ENCODE data around the gene YPEL1. TPM values are rescaled to one million over a fixed set of nuclear protein-coding genes. Genes with fewer than 3 reads are reported as not detected.

The YPEL1 gene
- total RNA-seq, 1 experiment from 2014 or later, result 3.6 TPM

- intact Hi-C loops (cut with micrococcal nuclease; ENCODE audit: unreplicated experiment), result no loop called here
- TF ChIP-seq CTCF (conservative IDR thresholded peaks at IDR 0.05; ENCODE audit: low read depth, low read length) (no peak), EZH2 (IDR thresholded peaks at IDR 0.05; ENCODE audit: borderline replicate concordance, low read depth, low read length, poor library complexity, severe bottlenecking) (no peak)
- Histone ChIP-seq H3K4me1 (ENCODE audit: insufficient read depth, low read length, poor library complexity, severe bottlenecking) (no peaks in the 10 kb centered on the region), H3K27ac (ENCODE audit: low read depth, low read length, poor library complexity, severe bottlenecking) (no peak overlapping the region), H3K27me3 (replicated peaks; ENCODE audit: insufficient read depth, low read depth, low read length, poor library complexity) (no peaks in the 10 kb centered on the region), H3K9me3 (ENCODE audit: low read depth, low read length, poor library complexity, severe bottlenecking) (no peaks in the 10 kb centered on the region), H3K36me3 (ENCODE audit: insufficient read depth, low read length, poor library complexity, severe bottlenecking) (peaks cover 13% of the 10 kb centered on the region), H3K4me3 (ENCODE audit: low read depth, low read length, poor library complexity, severe bottlenecking) (no peak overlapping the region)
- ChIA-PET CTCF (no interaction called here), POLR2A (ENCODE audit: low non-redundant PET) (no interaction called here)
- no TSS peak for BruUV-seq (replicated peaks)
- no peak for DNase-seq (ENCODE audit: low spot score)
These were observed 47.3 kb downstream of the YPEL1 start for GRCh38 chr22:21688341-21688705.

- no TSS peak for BruUV-seq (replicated peaks)
- no peak overlapping the region for H3K27ac ChIP-seq (ENCODE audit: low read depth, low read length, poor library complexity, severe bottlenecking)
- ChIA-PET CTCF (no interaction called here), POLR2A (ENCODE audit: low non-redundant PET) (interaction anchor here (0.6 kb wide), 2 partner anchors 48 to 235 kb away, joined by 3 to 9 read pairs; no protein-coding TSS in a partner anchor)
- no peaks in the 10 kb centered on the region for H3K4me1 ChIP-seq (ENCODE audit: insufficient read depth, low read length, poor library complexity, severe bottlenecking)
- H3K9me3 ChIP-seq (ENCODE audit: low read depth, low read length, poor library complexity, severe bottlenecking), result no peaks in the 10 kb centered on the region
- TF ChIP-seq CTCF (conservative IDR thresholded peaks at IDR 0.05; ENCODE audit: low read depth, low read length) (no peak), EZH2 (IDR thresholded peaks at IDR 0.05; ENCODE audit: borderline replicate concordance, low read depth, low read length, poor library complexity, severe bottlenecking) (no peak)
- no peak overlapping the region for H3K4me3 ChIP-seq (ENCODE audit: low read depth, low read length, poor library complexity, severe bottlenecking)
- no peak for DNase-seq (ENCODE audit: low spot score)
- peaks cover 12% of the 10 kb centered on the region for H3K36me3 ChIP-seq (ENCODE audit: insufficient read depth, low read length, poor library complexity, severe bottlenecking)
- H3K27me3 ChIP-seq (replicated peaks; ENCODE audit: insufficient read depth, low read depth, low read length, poor library complexity), result no peaks in the 10 kb centered on the region
- intact Hi-C loops (cut with micrococcal nuclease; ENCODE audit: unreplicated experiment), result no loop called here
These were observed 47.8 kb downstream of the YPEL1 start for GRCh38 chr22:21687685-21688259.

DNA sequence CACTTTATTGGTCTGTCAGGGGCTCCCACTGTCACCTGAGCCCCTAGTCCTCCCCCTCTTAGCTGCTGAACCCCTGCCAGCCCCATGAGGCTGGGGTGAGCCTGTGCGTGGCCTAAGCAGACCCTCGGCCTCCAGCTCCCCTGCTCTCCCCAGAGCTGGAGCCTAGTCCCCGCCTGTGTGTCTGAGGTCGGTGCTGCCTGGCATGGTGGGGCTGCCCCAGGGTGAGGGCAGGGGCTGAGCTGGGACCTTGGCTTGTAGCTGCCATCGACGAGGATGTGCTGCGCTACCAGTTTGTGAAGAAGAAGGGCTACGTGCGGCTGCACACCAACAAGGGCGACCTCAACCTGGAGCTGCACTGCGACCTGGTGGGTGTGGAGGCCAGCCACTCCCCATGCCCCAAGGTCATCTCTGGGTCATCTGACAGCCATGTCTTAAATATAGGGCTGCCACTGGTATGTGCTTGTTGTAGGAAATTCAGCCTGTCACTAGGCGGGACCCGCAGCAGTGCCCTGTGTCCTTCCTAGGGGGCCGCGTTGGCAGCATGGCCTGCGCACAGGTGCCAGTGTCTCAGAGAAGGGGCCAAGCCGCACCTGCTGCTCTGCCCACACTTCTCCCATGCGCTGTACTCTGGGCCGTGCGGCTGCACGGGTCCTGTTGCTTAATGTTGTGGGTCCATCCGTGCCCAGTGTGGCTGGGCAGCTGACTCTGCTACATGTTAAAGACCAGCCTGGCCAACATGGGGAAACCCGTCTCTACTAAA is 48.8 kb downstream of the YPEL1 start:
- H3K27ac ChIP-seq (ENCODE audit: low read depth, low read length, poor library complexity, severe bottlenecking), result no peak overlapping the region
- H3K4me3 ChIP-seq (ENCODE audit: low read depth, low read length, poor library complexity, severe bottlenecking), result no peak overlapping the region
- no peaks in the 10 kb centered on the region for H3K4me1 ChIP-seq (ENCODE audit: insufficient read depth, low read length, poor library complexity, severe bottlenecking)
- POLR2A ChIA-PET (ENCODE audit: low non-redundant PET), result no interaction called here
- BruUV-seq (replicated peaks), result no TSS peak
- no peaks in the 10 kb centered on the region for H3K27me3 ChIP-seq (replicated peaks; ENCODE audit: insufficient read depth, low read depth, low read length, poor library complexity)
- peaks cover 12% of the 10 kb centered on the region for H3K36me3 ChIP-seq (ENCODE audit: insufficient read depth, low read length, poor library complexity, severe bottlenecking)
- H3K9me3 ChIP-seq (ENCODE audit: low read depth, low read length, poor library complexity, severe bottlenecking), result no peaks in the 10 kb centered on the region
- TF ChIP-seq CTCF (conservative IDR thresholded peaks at IDR 0.05; ENCODE audit: low read depth, low read length) (no peak), EZH2 (IDR thresholded peaks at IDR 0.05; ENCODE audit: borderline replicate concordance, low read depth, low read length, poor library complexity, severe bottlenecking) (no peak)
- no peak for DNase-seq (ENCODE audit: low spot score)
- intact Hi-C loops (cut with micrococcal nuclease; ENCODE audit: unreplicated experiment), result no loop called here
- CTCF ChIA-PET, result no interaction called here

Data from A673 (cell line).